GM10248 (cell line): ENCODE measurements around the gene USP2.

Source experiments
- CTCF ChIA-PET: fragments of 300-600 bp; sonication (Branson Sonifier 250); formaldehyde crosslinking; extraction: SDS; loops from one replicate; lab custom pipeline; 2021; ENCODE audit warnings: antibody characterized with exemption; lab: Yijun Ruan, JAX
- POLR2A ChIA-PET: fragments of 350-650 bp; sonication (Branson Sonifier 250); formaldehyde crosslinking; extraction: SDS; loops from one replicate; lab custom pipeline; 2020; ENCODE audit warnings: antibody characterized with exemption; lab: Yijun Ruan, JAX
- DNase-seq: peaks from one replicate; pipeline ENCODE4 v3.0.0; 2012; ENCODE audit errors: extremely low spot score
- CTCF ChIP-seq: IDR thresholded peaks from 2 replicates; pipeline ENCODE4 v1.5.1; 2012; ENCODE audit warnings: mild to moderate bottlenecking, low read depth; ENCODE audit errors: extremely low read depth, missing control alignments, control extremely low read depth

USP2 gene

DNA sequence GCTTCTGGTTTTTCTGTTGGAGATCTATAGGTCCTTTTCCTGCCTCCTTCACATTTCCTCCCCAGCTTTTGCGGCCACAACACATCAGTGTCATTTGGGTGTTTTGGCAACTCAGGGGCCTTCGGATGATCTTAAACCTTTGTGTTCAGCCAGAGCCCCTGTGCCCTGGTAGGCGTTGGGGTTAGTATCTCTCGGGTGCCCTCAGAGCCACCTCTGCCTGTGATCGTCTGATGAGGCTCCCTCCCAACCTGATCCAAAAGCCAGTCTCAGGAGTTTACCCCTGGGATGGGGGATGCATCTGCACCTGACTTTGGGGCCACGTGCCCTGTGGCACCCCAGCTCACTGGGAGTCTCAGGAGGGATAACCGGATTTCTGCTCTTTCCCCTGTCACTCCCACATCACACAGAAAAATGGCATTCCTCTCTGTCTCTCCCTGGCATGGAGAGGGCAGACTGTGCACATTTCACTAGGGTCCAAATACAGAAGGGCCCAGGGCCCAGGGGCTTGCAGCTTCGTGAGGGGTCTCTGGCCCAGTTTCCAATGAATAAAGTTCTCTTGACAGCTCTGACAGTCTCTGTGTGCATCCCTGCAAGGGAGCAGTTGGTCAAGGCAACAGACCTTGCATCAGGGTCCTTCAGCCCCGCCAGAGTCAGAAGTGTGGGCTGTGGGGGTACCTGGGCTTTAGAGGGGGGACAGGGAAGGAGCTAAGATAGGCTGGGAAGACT is 44.6 kb downstream of the USP2 start:
- CTCF ChIA-PET: interaction anchor here (0.6 to 5.9 kb wide), 16 partner anchors 9 to 1748 kb away, joined by 3 to 131 read pairs (median 10); no protein-coding TSS in a partner anchor
- POLR2A ChIA-PET: interaction anchor here (0.6 kb wide), 1 partner anchor 221 kb away, joined by 5 read pairs; no protein-coding TSS in a partner anchor
- DNase-seq: no peak
- no peak for TF ChIP-seq CTCF

DNA sequence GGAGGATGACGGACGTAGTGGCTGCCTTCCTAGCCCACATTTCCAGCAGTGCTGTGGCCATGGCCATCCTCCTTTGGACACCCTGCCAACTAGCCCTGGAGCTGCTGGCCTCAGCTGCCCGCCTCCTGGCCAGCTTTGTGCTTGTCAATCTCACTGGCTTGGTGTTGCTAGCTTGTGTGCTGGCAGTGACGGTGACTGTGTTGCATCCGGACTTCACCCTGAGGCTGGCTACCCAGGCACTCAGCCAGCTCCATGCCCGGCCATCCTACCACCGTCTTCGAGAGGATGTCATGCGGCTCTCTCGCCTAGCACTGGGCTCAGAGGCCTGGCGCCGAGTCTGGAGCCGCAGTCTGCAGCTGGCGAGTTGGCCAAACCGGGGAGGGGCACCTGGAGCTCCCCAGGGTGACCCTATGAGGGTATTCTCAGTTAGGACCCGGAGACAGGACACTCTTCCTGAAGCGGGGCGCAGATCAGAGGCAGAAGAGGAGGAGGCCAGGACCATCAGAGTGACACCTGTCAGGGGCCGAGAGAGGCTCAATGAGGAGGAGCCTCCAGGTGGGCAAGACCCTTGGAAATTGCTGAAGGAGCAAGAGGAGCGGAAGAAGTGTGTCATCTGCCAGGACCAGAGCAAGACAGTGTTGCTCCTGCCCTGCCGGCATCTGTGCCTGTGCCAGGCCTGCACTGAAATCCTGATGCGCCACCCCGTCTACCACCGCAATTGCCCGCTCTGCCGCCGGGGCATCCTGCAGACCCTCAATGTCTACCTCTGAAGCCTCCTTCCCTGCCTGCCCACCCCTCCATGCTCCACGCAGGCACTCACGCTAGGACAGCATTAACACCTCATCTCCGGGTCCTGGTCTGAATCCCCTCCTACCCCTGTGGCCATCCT is 45.6 kb downstream of the USP2 start:
- TF ChIP-seq CTCF: no peak
- POLR2A ChIA-PET: no interaction called here
- CTCF ChIA-PET: interaction anchor here (0.9 to 6.0 kb wide), 5 partner anchors 13 to 191 kb away, joined by 3 to 69 read pairs (median 3); no protein-coding TSS in a partner anchor
- no peak for DNase-seq

- POLR2A ChIA-PET: no interaction called here
Measured at GRCh38 chr11:119335091-119335654, 46.3 kb downstream of the USP2 start.

DNA sequence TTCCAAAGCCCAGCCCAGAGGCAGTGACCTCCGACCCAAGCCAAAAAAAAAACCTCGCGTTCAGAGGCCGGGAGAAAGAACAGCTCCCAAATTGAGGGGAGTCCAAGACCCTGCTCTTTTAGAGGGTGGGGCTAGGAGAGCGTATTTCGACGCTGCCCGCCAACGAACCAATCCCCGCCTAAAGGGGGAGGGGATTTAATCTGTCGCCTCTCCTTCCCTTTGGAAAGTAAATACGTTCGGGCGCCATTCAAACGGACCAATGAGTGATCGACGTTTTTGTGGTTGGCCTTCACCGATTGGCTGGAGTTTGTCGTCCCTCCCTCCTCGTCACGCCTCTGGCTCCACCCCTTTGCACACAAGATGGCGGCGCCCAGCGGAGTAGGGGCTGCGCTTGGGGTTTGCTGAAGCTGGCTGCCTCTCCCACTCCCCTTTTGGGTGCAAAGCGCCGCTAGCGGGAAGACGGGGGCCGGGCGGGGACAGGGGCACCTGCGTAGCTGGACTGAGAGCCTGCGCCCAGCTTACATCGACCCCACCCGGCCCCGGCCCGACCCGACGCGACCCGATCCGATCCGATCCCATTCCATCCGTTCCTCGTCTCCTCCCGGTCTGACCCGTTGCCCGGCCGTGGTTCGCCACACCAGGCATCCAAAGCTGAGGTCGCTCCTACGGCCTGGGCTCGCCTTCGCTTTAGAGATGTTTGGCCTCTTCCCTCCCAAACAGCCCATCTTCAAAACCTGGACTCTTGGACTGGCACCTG is 47.1 kb downstream of the USP2 start, which contains the start of gene RNF26:
Gene RNF26, plus strand, starts transcription at position 354 of the 757 bp plus-strand sequence. CDS start 596 bp downstream, outside the sequence.
- ChIA-PET CTCF (interaction anchor here (0.9 to 6.0 kb wide), 2 partner anchors 12 to 22 kb away, joined by 3 to 69 read pairs; no protein-coding TSS in a partner anchor), POLR2A (no interaction called here)
- TF ChIP-seq CTCF: no peak
- DNase-seq: peak; percentile 99

More at GRCh38 chr11:119335091-119335654, 46.3 kb downstream of the USP2 start:
- TF ChIP-seq CTCF: no peak
- CTCF ChIA-PET: interaction anchor here (0.9 to 6.0 kb wide), 5 partner anchors 13 to 190 kb away, joined by 3 to 69 read pairs (median 3); no protein-coding TSS in a partner anchor
- no peak for DNase-seq

DNA sequence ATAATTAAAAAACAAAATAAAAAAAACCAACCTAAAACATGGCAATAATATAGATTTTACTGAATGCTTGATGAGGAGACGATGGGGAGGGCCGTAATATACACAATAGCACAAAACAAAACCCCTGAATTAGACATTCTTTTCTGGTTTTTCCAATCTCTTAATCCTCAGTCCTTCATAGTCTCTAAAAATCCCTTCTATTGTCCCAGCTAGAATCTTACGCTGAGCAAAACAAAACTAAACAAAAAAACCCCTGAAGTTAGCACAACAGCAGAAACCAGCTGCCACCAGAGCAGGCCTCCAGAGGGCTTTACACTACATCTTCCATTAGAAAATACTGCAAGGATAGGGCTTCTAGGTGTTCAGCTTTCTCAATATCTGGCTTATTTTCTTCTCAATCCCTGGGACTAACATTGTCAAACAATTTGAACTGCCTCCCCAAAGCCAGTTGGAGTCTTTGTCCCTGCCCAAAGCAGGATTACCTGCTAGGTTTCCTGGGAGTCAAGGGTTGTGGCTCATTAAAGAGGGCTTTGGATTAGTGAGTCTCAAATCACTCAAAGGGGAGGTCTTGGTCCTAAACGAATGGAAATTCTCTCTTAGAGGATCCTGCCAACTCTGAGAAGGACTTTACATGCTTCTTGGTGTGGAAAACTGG is 49.3 kb downstream of the USP2 start:
- ChIA-PET POLR2A (no interaction called here), CTCF (interaction anchor here (0.7 to 6.0 kb wide), 4 partner anchors 8 to 126 kb away, joined by 3 to 69 read pairs (median 4); partner anchors contain the start of gene CBL)
- TF ChIP-seq CTCF: no peak
- no peak for DNase-seq
